Measurements from ENCODE around the gene FMNL1. TPM values are rescaled to one million over a fixed set of nuclear protein-coding genes. Genes with fewer than 3 reads are reported as not detected.

The FMNL1 gene
- total RNA-seq, 1 donor from 2014 or later: 8.7 TPM

DNA sequence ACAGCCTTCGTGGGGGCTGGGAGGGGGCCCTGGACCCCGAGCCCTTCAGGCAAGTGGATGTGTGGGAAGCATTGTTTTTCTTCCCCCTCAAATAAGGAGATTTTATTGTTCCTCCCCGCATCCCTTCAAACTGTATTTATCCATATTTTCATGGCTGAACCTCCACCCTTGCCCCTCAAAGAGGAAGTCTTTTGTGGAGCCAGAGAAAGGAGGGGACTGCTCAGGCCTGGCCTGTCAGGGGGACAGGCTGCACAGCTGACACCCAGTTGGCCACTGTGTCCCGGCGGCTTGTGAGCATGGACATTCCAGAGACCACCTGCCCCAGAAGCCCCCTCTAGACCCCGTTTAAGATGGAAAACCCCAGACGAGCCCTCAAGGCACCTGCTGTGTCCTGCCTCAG lies 44.1 kb upstream of the FMNL1 start:
- H3K27ac ChIP-seq (replicated peaks): no peak overlapping the region
- intact Hi-C loops (cut with micrococcal nuclease): no loop called here

DNA sequence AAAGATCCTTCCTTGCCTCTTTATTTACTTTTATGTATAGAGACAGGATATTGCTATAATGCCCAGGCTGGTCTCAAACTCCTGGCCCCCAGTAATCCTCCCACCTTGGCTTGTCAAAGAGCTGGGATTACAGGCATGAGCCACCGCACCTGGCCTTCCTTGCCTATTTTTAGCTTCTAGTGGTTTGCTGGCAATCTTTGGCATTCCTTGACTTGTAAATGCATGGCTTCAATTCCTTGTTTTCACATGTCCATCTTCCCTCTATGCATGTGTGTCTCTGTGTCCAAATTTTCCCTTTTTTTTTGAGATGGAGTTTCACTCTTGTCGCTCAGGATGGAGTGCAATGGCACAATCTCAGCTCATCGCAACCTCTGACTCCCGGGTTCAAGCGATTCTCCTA lies 37.5 kb upstream of the FMNL1 start:
- TF ChIP-seq, protein P1, sequence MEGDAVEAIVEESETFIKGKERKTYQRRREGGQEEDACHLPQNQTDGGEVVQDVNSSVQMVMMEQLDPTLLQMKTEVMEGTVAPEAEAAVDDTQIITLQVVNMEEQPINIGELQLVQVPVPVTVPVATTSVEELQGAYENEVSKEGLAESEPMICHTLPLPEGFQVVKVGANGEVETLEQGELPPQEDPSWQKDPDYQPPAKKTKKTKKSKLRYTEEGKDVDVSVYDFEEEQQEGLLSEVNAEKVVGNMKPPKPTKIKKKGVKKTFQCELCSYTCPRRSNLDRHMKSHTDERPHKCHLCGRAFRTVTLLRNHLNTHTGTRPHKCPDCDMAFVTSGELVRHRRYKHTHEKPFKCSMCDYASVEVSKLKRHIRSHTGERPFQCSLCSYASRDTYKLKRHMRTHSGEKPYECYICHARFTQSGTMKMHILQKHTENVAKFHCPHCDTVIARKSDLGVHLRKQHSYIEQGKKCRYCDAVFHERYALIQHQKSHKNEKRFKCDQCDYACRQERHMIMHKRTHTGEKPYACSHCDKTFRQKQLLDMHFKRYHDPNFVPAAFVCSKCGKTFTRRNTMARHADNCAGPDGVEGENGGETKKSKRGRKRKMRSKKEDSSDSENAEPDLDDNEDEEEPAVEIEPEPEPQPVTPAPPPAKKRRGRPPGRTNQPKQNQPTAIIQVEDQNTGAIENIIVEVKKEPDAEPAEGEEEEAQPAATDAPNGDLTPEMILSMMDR (IDR thresholded peaks at IDR 0.05; ENCODE audit: borderline replicate concordance): no peak
- H3K4me1 ChIP-seq: no peaks in the 10 kb centered on the region
- intact Hi-C loops (cut with micrococcal nuclease): no loop called here
- no peaks in the 10 kb centered on the region for H3K36me3 ChIP-seq
- H3K4me3 ChIP-seq: no peak overlapping the region
- H3K9me3 ChIP-seq (replicated peaks): no peaks in the 10 kb centered on the region
- no peak for DNase-seq
- no peaks in the 10 kb centered on the region for H3K27me3 ChIP-seq (ENCODE audit: low read depth)
- H3K27ac ChIP-seq (replicated peaks): no peak overlapping the region

More for the DNA sequence above, 44.1 kb upstream of the FMNL1 start:
- no peak overlapping the region for H3K4me3 ChIP-seq
- no peaks in the 10 kb centered on the region for H3K27me3 ChIP-seq (ENCODE audit: low read depth)
- no peaks in the 10 kb centered on the region for H3K36me3 ChIP-seq
- TF ChIP-seq, protein P1 (IDR thresholded peaks at IDR 0.05; ENCODE audit: borderline replicate concordance): no peak
- H3K4me1 ChIP-seq: peaks cover 10% of the 10 kb centered on the region
- no peak for DNase-seq
- H3K9me3 ChIP-seq (replicated peaks): no peaks in the 10 kb centered on the region

DNA sequence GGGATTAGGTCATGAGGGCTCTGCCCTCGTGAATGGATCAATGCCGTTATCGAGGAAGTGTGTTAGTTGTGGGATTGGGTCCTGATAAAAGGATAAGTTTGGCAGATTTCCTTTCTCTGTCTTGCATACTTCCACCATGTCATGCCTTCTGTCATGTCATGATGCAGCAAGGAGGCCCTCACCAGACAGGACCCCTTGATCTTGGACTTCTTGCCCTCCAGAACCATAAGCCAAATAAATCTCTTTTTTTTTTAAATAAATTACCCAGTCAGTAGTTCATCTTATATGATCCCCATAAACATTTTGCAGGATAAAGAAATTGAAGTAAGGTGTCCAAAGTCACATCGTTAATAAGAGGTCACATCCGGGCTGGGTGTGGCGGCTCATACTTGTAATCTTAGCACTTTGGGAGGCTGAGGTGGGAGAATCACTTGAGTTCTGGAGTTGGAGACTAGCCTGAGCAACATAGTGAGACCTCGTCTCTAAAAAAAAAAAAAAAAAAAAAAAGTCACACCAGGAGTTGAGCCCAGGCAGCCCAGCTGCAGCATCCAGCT lies 34.8 kb upstream of the FMNL1 start:
- Histone ChIP-seq H3K27me3 (ENCODE audit: low read depth) (no peaks in the 10 kb centered on the region), H3K36me3 (no peaks in the 10 kb centered on the region), H3K4me3 (no peak overlapping the region), H3K4me1 (no peaks in the 10 kb centered on the region), H3K9me3 (replicated peaks) (no peaks in the 10 kb centered on the region), H3K27ac (replicated peaks) (no peak overlapping the region)
- intact Hi-C loops (cut with micrococcal nuclease): no loop called here
- no peak for DNase-seq
- TF ChIP-seq, protein P1 (IDR thresholded peaks at IDR 0.05; ENCODE audit: borderline replicate concordance): no peak

DNA sequence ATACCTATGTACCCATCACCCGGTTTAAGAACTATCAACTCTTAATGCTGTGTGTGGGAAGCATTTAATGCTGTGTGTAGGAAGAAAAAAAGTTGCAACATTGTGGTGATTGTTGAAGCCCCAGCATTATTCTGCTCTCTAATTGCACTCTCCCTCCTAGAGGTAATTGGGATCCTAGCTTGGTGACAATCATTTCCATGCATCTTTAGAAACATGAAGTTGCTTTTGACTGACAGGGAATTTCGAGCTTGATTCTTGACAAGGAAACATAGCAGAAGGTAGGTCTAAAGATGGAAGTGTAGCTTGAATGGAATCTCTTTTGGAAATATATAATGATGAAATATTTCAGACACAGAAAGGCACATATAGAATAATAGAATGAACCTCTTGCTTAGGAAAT lies 32.7 kb upstream of the FMNL1 start:
- Histone ChIP-seq H3K27me3 (ENCODE audit: low read depth) (no peaks in the 10 kb centered on the region), H3K36me3 (no peaks in the 10 kb centered on the region), H3K9me3 (replicated peaks) (no peaks in the 10 kb centered on the region), H3K27ac (replicated peaks) (no peak overlapping the region), H3K4me3 (no peak overlapping the region), H3K4me1 (no peaks in the 10 kb centered on the region)
- intact Hi-C loops (cut with micrococcal nuclease): no loop called here
- TF ChIP-seq, protein P1 (IDR thresholded peaks at IDR 0.05; ENCODE audit: borderline replicate concordance): no peak
- no peak for DNase-seq

DNA sequence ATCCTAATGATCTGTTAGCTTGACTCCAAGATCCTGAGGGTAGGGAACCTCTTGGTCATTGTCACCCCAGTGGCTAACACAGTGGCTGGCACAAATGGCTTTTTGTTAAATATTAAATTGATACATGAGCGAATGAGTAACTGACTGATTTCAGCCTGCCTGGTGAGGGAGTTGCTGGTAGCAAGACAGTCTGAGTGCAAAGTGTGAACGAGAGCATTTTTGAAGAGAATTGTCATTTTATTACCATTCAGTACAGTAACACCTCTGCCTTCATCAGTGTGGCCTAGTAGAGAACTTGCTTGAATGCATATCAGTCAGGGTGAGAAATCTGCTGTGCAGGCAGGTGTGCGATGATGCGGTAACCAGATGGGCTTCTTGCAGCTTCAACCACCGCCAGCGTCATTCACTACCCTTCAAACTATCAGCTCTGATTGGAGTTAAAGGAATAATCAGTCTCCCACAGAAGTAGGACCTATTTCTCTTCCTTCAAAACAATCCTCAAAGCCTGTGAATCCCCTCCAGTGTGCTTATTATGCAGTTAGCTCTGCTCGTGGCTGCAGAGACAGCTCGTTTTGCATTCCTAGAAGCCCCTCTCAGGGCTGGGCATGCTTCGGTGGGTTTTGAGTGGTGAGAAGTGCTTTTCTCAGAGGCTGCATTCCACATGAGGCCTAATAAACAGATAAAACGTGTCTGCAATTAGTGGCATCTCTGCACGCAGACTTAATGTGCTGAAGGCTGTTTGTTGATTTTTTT lies 31.0 kb upstream of the FMNL1 start:
- Histone ChIP-seq H3K4me1 (no peaks in the 10 kb centered on the region), H3K9me3 (replicated peaks) (no peaks in the 10 kb centered on the region), H3K27me3 (ENCODE audit: low read depth) (no peaks in the 10 kb centered on the region), H3K27ac (replicated peaks) (no peak overlapping the region), H3K4me3 (no peak overlapping the region), H3K36me3 (no peaks in the 10 kb centered on the region)
- TF ChIP-seq, protein P1 (IDR thresholded peaks at IDR 0.05; ENCODE audit: borderline replicate concordance): no peak
- no peak for DNase-seq
- intact Hi-C loops (cut with micrococcal nuclease): no loop called here

Measured in left ventricle myocardium inferior (tissue), 1 donor.